Sciatic nerve (tissue), 2 donors: ENCODE measurements around the gene MED13. TPM values are rescaled to one million over a fixed set of nuclear protein-coding genes. Genes with fewer than 3 reads are reported as not detected.
"Not testable (repeated sequence)": the region's sequence is repeated elsewhere in the genome, so short reads cannot be mapped to it uniquely, and the experiment has no call there.

Experiments used
- ATAC-seq: fragments of 200-7000 bp; cut with Tn5 transposase; one replicate; pipeline ENCODE4 v1.9.1; 2020; ENCODE audit warnings: mild to moderate bottlenecking, moderate library complexity
- DNase-seq: peaks from one replicate; pipeline ENCODE4 v3.0.0-alpha.2; 2020; ENCODE audit warnings: low spot score
- intact Hi-C: fragments of 100-400 bp; cut with DNase I; formaldehyde crosslinking; loops from one replicate; pipeline ENCODE4 v1.14.2; 2022
- total RNA-seq: library from RNA; stranded (reverse); fragmentation: NEBNext Ultra II Directional; extraction: Animal tissue kit (Norgen Biotek cat#: 25700); gene quantifications from one replicate; pipeline ENCODE4 v1.2.1, GENCODE V29; 2021
- donor health status: DM: no; HTN: no; CAD: no.
- donor health status: DM: no; HTN: no; CAD: no.

MED13 gene
- total RNA-seq, 1 donor from 2014 or later, result 76.7 TPM

GRCh38 chr17:61947367-61948078, 117.6 kb downstream of the MED13 start:
- ATAC-seq, result no peak
- no peak for DNase-seq
- intact Hi-C loops, result no loop called here

GRCh38 chr17:61946359-61946758, 118.7 kb downstream of the MED13 start:
- DNase-seq (no peak), ATAC-seq (no peak)
- intact Hi-C loops, result no loop called here

- no peak for ATAC-seq
- no peak for DNase-seq
- intact Hi-C loops, result no loop called here
These were observed 122.0 kb downstream of the MED13 start for GRCh38 chr17:61943117-61943516.

- intact Hi-C loops, result no loop called here
- ATAC-seq, result no peak
- no peak for DNase-seq
These were observed 123.0 kb downstream of the MED13 start for GRCh38 chr17:61942085-61942484.

GRCh38 chr17:61928101-61928436, 137.0 kb downstream of the MED13 start:
- ATAC-seq (no peak), DNase-seq (no peak)
- intact Hi-C loops, result no loop called here

GRCh38 chr17:61927208-61928100, 137.6 kb downstream of the MED13 start, which contains the start of gene INTS2:
INTS2 (minus strand) TSS chr17:61927982; CDS start chr17:61926644, 1,338 bp downstream.
- intact Hi-C loops, result no loop called here
- peak; percentile 99 for ATAC-seq
- DNase-seq, result peak; percentile 98

GRCh38 chr17:61926826-61927207, 138.3 kb downstream of the MED13 start:
- ATAC-seq (no peak), DNase-seq (no peak)
- intact Hi-C loops, result no loop called here

GRCh38 chr17:61915162-61915561, 149.9 kb downstream of the MED13 start:
- DNase-seq, intact Hi-C loops, ATAC-seq: not testable (repeated sequence)

- no peak for ATAC-seq
- no peak for DNase-seq
- intact Hi-C loops, result no loop called here
These were observed 156.6 kb downstream of the MED13 start for GRCh38 chr17:61908292-61909037.

- DNase-seq (no peak), ATAC-seq (no peak)
- intact Hi-C loops, result no loop called here
These were observed 157.7 kb downstream of the MED13 start for GRCh38 chr17:61907361-61907760.

- ATAC-seq, result no peak
- no peak for DNase-seq
- intact Hi-C loops, result no loop called here
These were observed 160.9 kb downstream of the MED13 start for GRCh38 chr17:61904094-61904710.

GRCh38 chr17:61903251-61903650, 161.8 kb downstream of the MED13 start:
- intact Hi-C loops, result no loop called here
- no peak for DNase-seq
- no peak for ATAC-seq

GRCh38 chr17:61897548-61898180, 167.4 kb downstream of the MED13 start:
- intact Hi-C loops, result no loop called here
- no peak for ATAC-seq
- DNase-seq, result no peak

GRCh38 chr17:61895391-61895790, 169.7 kb downstream of the MED13 start:
- ATAC-seq (no peak), DNase-seq (no peak)
- intact Hi-C loops, result no loop called here

GRCh38 chr17:61894310-61894709, 170.8 kb downstream of the MED13 start:
- DNase-seq, ATAC-seq, intact Hi-C loops: not testable (repeated sequence)
